ENCODE measurements around the gene CCNL1.
A peak's percentile ranks its signal among the peaks of the same experiment; 100 is the strongest.
"Not testable (repeated sequence)": the region's sequence is repeated elsewhere in the genome, so short reads cannot be mapped to it uniquely, and the experiment has no call there.

The CCNL1 gene

GRCh38 chr3:157188391-157188790, 28.4 kb upstream of the CCNL1 start:
- H3K27ac ChIP-seq, result no peak overlapping the region
- H3K4me2 ChIP-seq, result no peak overlapping the region
- no peaks in the 10 kb centered on the region for H4K20me1 ChIP-seq
- no peak overlapping the region for H3K9ac ChIP-seq
- no peak for TF ChIP-seq Cebpa-rat (IDR thresholded peaks at IDR 0.05)
- peaks cover 0 to 17% (median 0%) of the 10 kb centered on the region in 10 experiments; a peak in 5 of 20 replicates for H3K4me1 ChIP-seq
- peaks cover 33 to 52% (median 41%) of the 10 kb centered on the region in 11 experiments for H3K36me3 ChIP-seq
- peaks cover 72 to 86% (median 80%) of the 10 kb centered on the region in 11 experiments for H3K9me3 ChIP-seq (replicated peaks in 1 of 11)
- no peaks in the 10 kb centered on the region for H3K27me3 ChIP-seq
- no peak overlapping the region for H3K4me3 ChIP-seq

GRCh38 chr3:157182879-157183278, 22.9 kb upstream of the CCNL1 start:
- Histone ChIP-seq H3K27ac (no peak overlapping the region), H3K4me1 (peaks cover 0 to 10% (median 0%) of the 10 kb centered on the region in 10 experiments; a peak in 2 of 20 replicates), H3K9me3 (replicated peaks in 1 of 11) (peaks cover 57 to 78% (median 66%) of the 10 kb centered on the region in 11 experiments), H3K9ac (no peak overlapping the region), H3K27me3 (no peaks in the 10 kb centered on the region), H3K4me2 (no peak overlapping the region), H3K4me3 (no peak overlapping the region), H3K36me3 (peaks cover 47 to 76% (median 65%) of the 10 kb centered on the region in 11 experiments), H4K20me1 (no peaks in the 10 kb centered on the region)
- TF ChIP-seq Cebpa-rat (IDR thresholded peaks at IDR 0.05), result no peak

- H3K9me3 ChIP-seq (replicated peaks in 1 of 11), result peaks cover 35 to 61% (median 50%) of the 10 kb centered on the region in 11 experiments
- no peak overlapping the region for H3K27ac ChIP-seq
- no peak overlapping the region for H3K4me3 ChIP-seq
- H4K20me1 ChIP-seq, result no peaks in the 10 kb centered on the region
- no peaks in the 10 kb centered on the region for H3K27me3 ChIP-seq
- no peak overlapping the region for H3K9ac ChIP-seq
- peaks cover 11 to 22% (median 12%) of the 10 kb centered on the region in 10 experiments; a peak in 19 of 20 replicates for H3K4me1 ChIP-seq
- peaks cover 34 to 59% (median 42%) of the 10 kb centered on the region in 11 experiments for H3K36me3 ChIP-seq
- TF ChIP-seq Cebpa-rat (IDR thresholded peaks at IDR 0.05), result no peak
- H3K4me2 ChIP-seq, result peak overlapping the region in 2 of 11 experiments; percentile 34 to 50; a peak in 3 of 22 replicates
Observed at GRCh38 chr3:157180262-157180661, 20.3 kb upstream of the CCNL1 start.

- peaks cover 12 to 22% (median 14%) of the 10 kb centered on the region in 10 experiments for H3K4me1 ChIP-seq
- peaks cover 26 to 52% (median 42%) of the 10 kb centered on the region in 11 experiments for H3K9me3 ChIP-seq (replicated peaks in 1 of 11)
- peaks cover 25 to 50% (median 34%) of the 10 kb centered on the region in 11 experiments; a peak in 21 of 22 replicates for H3K36me3 ChIP-seq
- H3K27ac ChIP-seq, result no peak overlapping the region
- H3K27me3 ChIP-seq, result no peaks in the 10 kb centered on the region
- no peak overlapping the region for H3K9ac ChIP-seq
- TF ChIP-seq Cebpa-rat (IDR thresholded peaks at IDR 0.05), result no peak
- H3K4me2 ChIP-seq, result no peak overlapping the region
- no peaks in the 10 kb centered on the region for H4K20me1 ChIP-seq
- H3K4me3 ChIP-seq, result 0 out of 20 replicates have a peak overlapping the region, but pooled peaks of 2 of the 10 experiments have one; percentile 2 to 28
Observed at GRCh38 chr3:157179365-157179803, 19.4 kb upstream of the CCNL1 start.

GRCh38 chr3:157178503-157179364, 18.8 kb upstream of the CCNL1 start:
- H3K4me2 ChIP-seq, H4K20me1 ChIP-seq, H3K27me3 ChIP-seq, H3K9ac ChIP-seq, H3K27ac ChIP-seq: not testable (repeated sequence)
- H3K4me3 ChIP-seq, result peak overlapping the region in 4 of 10 experiments; percentile 2 to 19 (median 10); a peak in 2 of 20 replicates
- H3K9me3 ChIP-seq (replicated peaks in 1 of 11), result peaks cover 24 to 47% (median 37%) of the 10 kb centered on the region in 11 experiments
- peaks cover 21 to 47% (median 28%) of the 10 kb centered on the region in 11 experiments; a peak in 20 of 22 replicates for H3K36me3 ChIP-seq
- H3K4me1 ChIP-seq, result peaks cover 19 to 29% (median 21%) of the 10 kb centered on the region in 10 experiments

GRCh38 chr3:157177801-157178453, 18.0 kb upstream of the CCNL1 start:
- Histone ChIP-seq H3K9me3 (replicated peaks in 1 of 11) (peaks cover 24 to 47% (median 36%) of the 10 kb centered on the region in 11 experiments), H3K4me1 (peaks cover 27 to 37% (median 29%) of the 10 kb centered on the region in 10 experiments), H3K36me3 (peaks cover 15 to 44% (median 25%) of the 10 kb centered on the region in 11 experiments; a peak in 20 of 22 replicates)
- not testable (repeated sequence) for H3K27ac ChIP-seq, H3K4me2 ChIP-seq, H3K9ac ChIP-seq, H3K4me3 ChIP-seq, H4K20me1 ChIP-seq, H3K27me3 ChIP-seq

GRCh38 chr3:157176934-157177333, 17.0 kb upstream of the CCNL1 start:
- Histone ChIP-seq H3K4me3 (peak overlapping the region in 7 of 10 experiments; percentile 62 to 82 (median 71); a peak in 10 of 20 replicates), H3K4me2 (peak overlapping the region; percentile 89 to 96 (median 93); a peak in 19 of 22 replicates), H3K27ac (peak overlapping the region in 10 of 11 experiments; percentile 18 to 99 (median 98); a peak in 15 of 22 replicates), H3K4me1 (peaks cover 36 to 47% (median 39%) of the 10 kb centered on the region in 10 experiments), H3K27me3 (no peaks in the 10 kb centered on the region), H3K9me3 (replicated peaks in 1 of 11) (peaks cover 24 to 47% (median 36%) of the 10 kb centered on the region in 11 experiments), H3K36me3 (peaks cover 15 to 39% (median 25%) of the 10 kb centered on the region in 11 experiments; a peak in 20 of 22 replicates), H4K20me1 (no peaks in the 10 kb centered on the region), H3K9ac (peak overlapping the region in 9 of 11 experiments; percentile 88 to 97 (median 93); a peak in 10 of 22 replicates)
- TF ChIP-seq Cebpa-rat (IDR thresholded peaks at IDR 0.05), result no peak

- H3K4me2 ChIP-seq, result peak overlapping the region; percentile 89 to 96 (median 93)
- H3K9me3 ChIP-seq (replicated peaks in 1 of 11), result peaks cover 24 to 39% (median 35%) of the 10 kb centered on the region in 11 experiments
- H3K27ac ChIP-seq, result peak overlapping the region; percentile 91 to 99 (median 98)
- peaks cover 46 to 57% (median 49%) of the 10 kb centered on the region in 10 experiments for H3K4me1 ChIP-seq
- peak overlapping the region; percentile 88 to 97 (median 93) for H3K9ac ChIP-seq
- H3K27me3 ChIP-seq, result no peaks in the 10 kb centered on the region
- H3K4me3 ChIP-seq, result peak overlapping the region; percentile 62 to 82 (median 73)
- TF ChIP-seq Cebpa-rat (IDR thresholded peaks at IDR 0.05), result no peak
- H3K36me3 ChIP-seq, result peaks cover 15 to 34% (median 25%) of the 10 kb centered on the region in 11 experiments; a peak in 19 of 22 replicates
- H4K20me1 ChIP-seq, result no peaks in the 10 kb centered on the region
Observed at GRCh38 chr3:157175691-157176507, 16.0 kb upstream of the CCNL1 start.
